ENCODE measurements around the gene SLC24A2.

DNA sequence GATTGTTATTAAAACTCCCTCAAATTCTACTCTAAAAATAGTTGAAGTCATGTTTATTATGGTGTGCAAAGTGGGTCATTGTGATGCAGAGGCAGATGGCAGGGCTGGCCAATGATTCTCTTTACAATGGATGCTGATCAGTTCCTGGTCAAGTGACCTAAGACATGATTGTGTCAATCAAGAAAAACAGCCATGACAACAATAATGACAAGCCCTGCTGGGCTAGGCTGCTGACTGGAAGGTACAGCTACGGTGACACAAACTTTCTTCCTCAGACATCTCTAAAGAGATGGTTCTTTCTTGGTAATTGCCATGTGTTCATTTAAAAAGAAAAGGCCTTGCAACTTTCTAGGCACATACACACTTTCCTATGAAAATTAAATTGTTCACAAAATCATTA is 3.6 kb downstream of the SLC24A2 start:
- TF ChIP-seq, protein P1, sequence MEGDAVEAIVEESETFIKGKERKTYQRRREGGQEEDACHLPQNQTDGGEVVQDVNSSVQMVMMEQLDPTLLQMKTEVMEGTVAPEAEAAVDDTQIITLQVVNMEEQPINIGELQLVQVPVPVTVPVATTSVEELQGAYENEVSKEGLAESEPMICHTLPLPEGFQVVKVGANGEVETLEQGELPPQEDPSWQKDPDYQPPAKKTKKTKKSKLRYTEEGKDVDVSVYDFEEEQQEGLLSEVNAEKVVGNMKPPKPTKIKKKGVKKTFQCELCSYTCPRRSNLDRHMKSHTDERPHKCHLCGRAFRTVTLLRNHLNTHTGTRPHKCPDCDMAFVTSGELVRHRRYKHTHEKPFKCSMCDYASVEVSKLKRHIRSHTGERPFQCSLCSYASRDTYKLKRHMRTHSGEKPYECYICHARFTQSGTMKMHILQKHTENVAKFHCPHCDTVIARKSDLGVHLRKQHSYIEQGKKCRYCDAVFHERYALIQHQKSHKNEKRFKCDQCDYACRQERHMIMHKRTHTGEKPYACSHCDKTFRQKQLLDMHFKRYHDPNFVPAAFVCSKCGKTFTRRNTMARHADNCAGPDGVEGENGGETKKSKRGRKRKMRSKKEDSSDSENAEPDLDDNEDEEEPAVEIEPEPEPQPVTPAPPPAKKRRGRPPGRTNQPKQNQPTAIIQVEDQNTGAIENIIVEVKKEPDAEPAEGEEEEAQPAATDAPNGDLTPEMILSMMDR (IDR thresholded peaks at IDR 0.05), result no peak
- no peak for TF ChIP-seq POLR2A (IDR thresholded peaks at IDR 0.05)

Data from prostate gland (tissue), 2 donors.